Duodenal mucosa (tissue), 2 donors: ENCODE measurements around the gene TMEM203.

Source experiments
- H3K27ac ChIP-seq: one replicate; pipeline ENCODE4 v1.7.0; 2013; ENCODE audit warnings: low read depth, low read length
- H3K27me3 ChIP-seq, 2 donors: one replicate each; pipeline ENCODE4 v1.7.0; 2013; ENCODE audit warnings: low read length in 2 of 2, control low read depth in 1 of 2; ENCODE audit not compliant: insufficient read depth in 2 of 2, control insufficient read depth in 1 of 2
- H3K36me3 ChIP-seq, 2 donors: one replicate each; pipeline ENCODE4 v1.7.0; 2013; ENCODE audit warnings: low read length in 2 of 2, control low read depth in 1 of 2; ENCODE audit not compliant: insufficient read depth in 2 of 2, control insufficient read depth in 1 of 2
- H3K4me1 ChIP-seq, 2 donors: one replicate each; pipeline ENCODE4 v1.7.0; 2013; ENCODE audit warnings: low read length in 2 of 2, control low read depth in 1 of 2; ENCODE audit not compliant: insufficient read depth in 2 of 2, control insufficient read depth in 1 of 2
- H3K4me3 ChIP-seq, 2 donors: one replicate each; pipeline ENCODE4 v1.7.0; 2013; ENCODE audit warnings: low read length in 2 of 2, low read depth in 1 of 2
- H3K9ac ChIP-seq, 2 donors: one replicate each; pipeline ENCODE4 v1.7.0; 2013; ENCODE audit warnings: low read length in 2 of 2, low read depth in 1 of 2
- H3K9me3 ChIP-seq, 2 donors: one replicate each; pipeline ENCODE4 v1.7.0; 2013; ENCODE audit warnings: low read length in 2 of 2, control low read depth in 1 of 2; ENCODE audit not compliant: control insufficient read depth in 1 of 2

TMEM203 gene

DNA sequence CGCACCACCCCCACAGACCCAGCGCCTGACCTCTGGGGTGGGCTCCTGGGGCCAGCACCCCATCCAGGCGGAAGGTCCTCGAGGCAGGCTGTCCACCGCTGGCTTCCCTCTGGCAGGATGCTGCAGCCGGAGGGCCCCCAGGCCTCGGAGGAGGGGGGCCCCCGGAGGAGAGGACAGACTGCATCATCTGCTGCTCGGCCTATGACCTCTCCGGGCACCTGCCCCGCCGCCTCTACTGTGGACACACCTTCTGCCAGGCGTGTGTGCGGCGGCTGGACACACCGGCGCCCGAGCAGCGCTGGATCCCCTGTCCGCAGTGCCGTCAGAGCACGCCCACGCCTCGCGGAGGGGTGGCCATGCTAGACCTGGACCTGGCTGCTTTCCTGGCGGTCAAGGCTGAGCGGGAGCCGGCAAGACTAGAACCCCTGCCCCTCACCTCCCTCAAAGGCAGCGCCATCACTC is 23.1 kb upstream of the TMEM203 start:
- Histone ChIP-seq H3K27me3 (peaks cover 11 to 25% of the 10 kb centered on the region in 2 donors), H3K4me3 (no peak overlapping the region), H3K27ac (no peak overlapping the region), H3K9ac (no peak overlapping the region), H3K4me1 (peaks cover 30 to 61% of the 10 kb centered on the region in 2 donors), H3K36me3 (no peaks in the 10 kb centered on the region), H3K9me3 (no peaks in the 10 kb centered on the region)

DNA sequence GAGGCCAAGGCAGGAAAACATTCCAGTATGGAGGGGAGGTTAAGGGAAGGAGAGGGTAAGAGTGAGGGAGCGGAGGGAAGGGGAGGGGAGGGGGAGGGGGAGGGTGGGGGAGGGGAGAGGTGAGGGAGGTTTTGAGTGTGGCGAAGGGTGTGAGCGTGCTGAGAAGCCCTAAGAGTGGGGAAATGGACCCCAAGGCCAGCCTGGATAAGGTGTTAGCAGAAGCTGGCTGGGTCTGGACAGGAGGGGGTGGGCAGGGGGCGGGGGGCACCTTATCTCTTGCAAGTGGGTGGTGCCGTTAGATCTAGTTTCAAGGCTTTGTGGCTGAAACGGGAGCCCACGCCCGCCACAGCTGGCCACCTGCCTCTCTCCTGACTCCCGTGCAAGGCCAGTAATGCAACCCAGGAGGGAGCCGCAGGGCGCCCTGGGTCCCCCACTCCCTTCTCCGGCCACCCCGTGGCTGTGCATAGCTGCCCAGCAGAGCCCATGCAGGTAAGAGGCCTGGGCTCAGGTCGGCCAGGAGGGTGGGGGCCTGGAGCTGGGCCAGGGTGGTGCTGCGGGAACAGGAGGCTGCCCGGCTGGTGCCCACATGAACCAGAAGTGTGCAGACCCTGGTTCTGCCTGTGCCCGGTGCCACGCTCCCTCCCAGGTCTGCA is 22.5 kb upstream of the TMEM203 start:
- Histone ChIP-seq H3K27ac (no peak overlapping the region), H3K4me3 (no peak overlapping the region), H3K36me3 (no peaks in the 10 kb centered on the region), H3K4me1 (peaks cover 32 to 63% of the 10 kb centered on the region in 2 donors), H3K9me3 (no peaks in the 10 kb centered on the region), H3K9ac (no peak overlapping the region), H3K27me3 (peaks cover 11 to 20% of the 10 kb centered on the region in 2 donors)

GRCh38 chr9:137227054-137227852 is 21.8 kb upstream of the TMEM203 start, which contains the start of gene RNF224:
Gene RNF224, plus strand, starts transcription at chr9:137227502. Its CDS starts 834 bp downstream, at chr9:137228336.
- Histone ChIP-seq H3K9me3 (no peaks in the 10 kb centered on the region), H3K27me3 (peaks cover 11 to 17% of the 10 kb centered on the region in 2 donors), H3K4me3 (no peak within 1 kb of the TSS), H3K9ac (peak within 1 kb of the TSS in 1 of 2 donors; percentile 7), H3K4me1 (peaks cover 34 to 63% of the 10 kb centered on the region in 2 donors), H3K27ac (no peak within 1 kb of the TSS), H3K36me3 (no peaks in the 10 kb centered on the region)

DNA sequence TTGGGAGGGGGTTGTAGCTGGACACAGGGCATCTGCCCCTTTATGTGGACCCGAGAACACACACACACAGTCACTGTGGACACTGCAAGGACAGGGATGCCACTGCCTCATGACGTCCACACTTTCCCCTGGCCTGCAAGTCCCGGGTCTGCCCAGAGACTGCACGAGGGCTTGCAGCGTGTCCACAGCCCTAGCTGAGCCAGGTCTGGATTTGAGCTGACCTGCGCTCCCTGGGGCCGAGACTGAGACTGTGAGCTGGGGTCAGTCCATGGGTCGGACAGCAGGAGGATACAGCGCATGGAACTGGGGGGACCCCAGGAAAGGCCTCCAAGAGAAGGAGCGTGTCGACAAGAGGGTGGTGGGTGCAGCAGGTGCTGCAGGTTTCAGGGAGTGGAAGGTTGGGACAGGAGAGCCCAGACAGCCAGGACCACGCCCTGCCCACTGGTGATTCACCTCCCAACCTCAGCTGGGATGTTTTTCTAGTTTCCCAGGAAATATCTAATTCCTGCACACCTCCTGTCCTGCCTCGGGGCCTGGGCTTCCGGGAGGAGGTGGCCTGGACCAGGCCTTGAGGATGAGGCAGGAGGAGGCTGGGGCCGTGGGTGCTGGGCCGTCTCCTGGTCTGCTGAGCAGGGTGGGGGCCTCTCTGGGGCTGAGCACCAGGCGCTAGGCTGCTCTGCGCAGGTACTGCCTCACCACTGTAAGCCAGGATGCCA is 21.0 kb upstream of the TMEM203 start:
- Histone ChIP-seq H3K36me3 (no peaks in the 10 kb centered on the region), H3K27ac (no peak overlapping the region), H3K4me3 (no peak overlapping the region), H3K9me3 (no peaks in the 10 kb centered on the region), H3K27me3 (peaks cover 4 to 12% of the 10 kb centered on the region in 2 donors), H3K4me1 (peaks cover 34 to 58% of the 10 kb centered on the region in 2 donors), H3K9ac (no peak overlapping the region)

DNA sequence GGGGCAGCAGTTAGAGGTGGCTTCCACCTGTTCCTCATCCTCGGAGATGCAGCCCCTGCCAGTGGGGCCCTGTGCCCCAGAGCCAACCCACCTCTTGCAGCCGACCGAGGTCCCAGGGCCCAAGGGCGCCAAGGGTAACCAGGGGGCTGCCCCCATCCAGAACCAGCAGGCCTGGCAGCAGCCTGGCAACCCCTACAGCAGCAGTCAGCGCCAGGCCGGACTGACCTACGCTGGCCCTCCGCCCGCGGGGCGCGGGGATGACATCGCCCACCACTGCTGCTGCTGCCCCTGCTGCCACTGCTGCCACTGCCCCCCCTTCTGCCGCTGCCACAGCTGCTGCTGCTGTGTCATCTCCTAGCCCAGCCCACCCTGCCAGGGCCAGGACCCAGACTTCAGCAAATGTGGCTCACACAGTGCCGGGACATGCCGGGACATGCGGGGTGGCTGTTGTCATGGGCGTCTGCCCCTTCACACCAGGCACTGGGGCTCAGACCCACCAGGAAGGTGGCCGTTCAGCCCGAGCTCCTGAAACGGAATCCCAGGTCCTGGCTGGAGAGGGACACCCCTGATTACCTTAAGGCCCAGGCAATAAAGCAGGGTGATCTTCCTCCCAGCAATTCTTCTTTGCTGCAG is 20.4 kb upstream of the TMEM203 start:
- Histone ChIP-seq H3K9me3 (no peaks in the 10 kb centered on the region), H3K27me3 (peaks cover 4 to 12% of the 10 kb centered on the region in 2 donors)

DNA sequence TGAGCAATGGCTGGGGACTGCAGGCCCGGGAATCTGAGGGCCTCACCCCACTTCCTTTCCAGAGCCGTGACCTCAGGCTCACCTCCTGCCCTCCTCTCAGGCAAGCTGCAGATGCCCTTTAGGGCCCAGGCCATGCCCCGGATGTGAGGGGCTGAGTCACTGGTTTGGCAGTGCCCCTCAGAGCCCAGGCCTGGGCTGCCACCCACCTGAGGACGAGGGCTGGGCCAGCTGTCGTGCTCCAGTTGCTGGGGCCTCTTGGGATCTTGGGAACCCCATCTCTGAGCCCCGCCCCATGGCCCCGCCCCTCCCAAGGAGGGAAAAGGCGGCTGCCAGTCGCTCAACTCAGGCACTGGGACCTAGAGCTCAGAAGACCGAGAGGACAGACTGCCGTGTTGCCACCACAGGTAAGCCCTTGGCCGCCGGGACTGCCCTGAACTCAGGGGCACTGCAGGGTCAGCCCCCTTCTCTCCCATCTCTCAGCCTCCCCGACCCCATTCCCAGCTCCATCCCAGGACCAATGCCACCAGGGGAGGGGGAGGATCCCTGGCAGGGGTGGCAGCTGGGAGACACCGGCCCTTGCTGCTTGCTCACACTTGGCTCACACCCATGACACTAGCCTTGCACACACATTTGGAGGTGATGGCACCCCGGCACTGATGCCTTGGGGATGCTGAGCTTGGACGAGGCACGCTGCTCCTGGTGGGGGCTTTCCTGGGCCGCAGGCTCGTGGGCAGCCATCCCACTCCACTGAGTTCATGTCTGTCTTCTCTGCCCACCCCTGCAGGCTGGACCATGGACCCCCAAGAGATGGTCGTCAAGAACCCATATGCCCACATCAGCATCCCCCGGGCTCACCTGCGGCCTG is 19.6 kb upstream of the TMEM203 start, which contains the start of gene CYSRT1:
Gene CYSRT1 (plus strand): TSS at position 345 of the 865 bp plus-strand sequence. CDS start 448 bp downstream, at position 793.
- Histone ChIP-seq H3K36me3 (no peaks in the 10 kb centered on the region), H3K27me3 (peaks cover 4 to 12% of the 10 kb centered on the region in 2 donors), H3K4me1 (peaks cover 19 to 43% of the 10 kb centered on the region in 2 donors), H3K9me3 (no peaks in the 10 kb centered on the region), H3K27ac (no peak within 1 kb of the TSS), H3K4me3 (peak within 1 kb of the TSS; percentile 80 to 86), H3K9ac (peak within 1 kb of the TSS; percentile 91 to 92)

More for the DNA sequence above, 20.4 kb upstream of the TMEM203 start:
- Histone ChIP-seq H3K4me3 (no peak overlapping the region), H3K36me3 (no peaks in the 10 kb centered on the region), H3K9ac (no peak overlapping the region), H3K4me1 (peaks cover 27 to 51% of the 10 kb centered on the region in 2 donors), H3K27ac (no peak overlapping the region)

GRCh38 chr9:137223078-137223970 is 17.9 kb upstream of the TMEM203 start:
- Histone ChIP-seq H3K4me3 (peak overlapping the region; percentile 80 to 86), H3K36me3 (no peaks in the 10 kb centered on the region), H3K27ac (peak overlapping the region; percentile 85), H3K9ac (peak overlapping the region; percentile 91 to 92), H3K27me3 (peaks cover 0 to under 1% of the 10 kb centered on the region in 2 donors), H3K4me1 (peaks cover 20 to 48% of the 10 kb centered on the region in 2 donors), H3K9me3 (no peaks in the 10 kb centered on the region)

GRCh38 chr9:137222190-137223077 is 17.0 kb upstream of the TMEM203 start, which contains the start of gene RNF208:
Gene RNF208, minus strand, starts transcription at chr9:137222240. Its CDS starts 1,028 bp downstream, at chr9:137221212.
- Histone ChIP-seq H3K4me3 (peak within 1 kb of the TSS; percentile 74 to 80), H3K9me3 (no peaks in the 10 kb centered on the region), H3K36me3 (no peaks in the 10 kb centered on the region), H3K9ac (peak within 1 kb of the TSS; percentile 66 to 86), H3K27me3 (no peaks in the 10 kb centered on the region), H3K27ac (peak within 1 kb of the TSS; percentile 85), H3K4me1 (peaks cover 18 to 54% of the 10 kb centered on the region in 2 donors)
